ENCODE data around the gene CD300C. TPM values are rescaled to one million over a fixed set of nuclear protein-coding genes. Genes with fewer than 3 reads are reported as not detected.

Gene CD300C
- total RNA-seq, 3 donors from 2014 or later: not detected

DNA sequence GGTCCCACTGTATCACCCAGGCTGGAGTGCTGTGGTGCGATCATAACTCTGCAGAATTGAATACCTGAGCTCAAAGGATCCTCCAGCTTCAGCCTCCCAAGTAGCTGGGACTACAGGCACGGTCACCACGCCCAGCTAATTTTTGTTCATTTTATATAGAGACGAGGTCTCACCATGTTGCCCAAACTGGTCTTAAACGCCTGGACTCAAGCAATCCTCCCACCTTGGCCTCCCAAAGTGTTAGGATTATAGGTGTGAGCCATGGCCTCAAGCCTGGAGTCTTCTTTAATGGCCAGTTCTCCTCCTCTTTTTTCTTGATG is 15.1 kb downstream of the CD300C start:
- H3K4me1 Mint-ChIP-seq (ENCODE audit: low read depth): peaks cover 5% of the 10 kb centered on the region
- DNase-seq (no peak), ATAC-seq (no peak)
- no peaks in the 10 kb centered on the region for H3K9me3 Mint-ChIP-seq
- no peak overlapping the region for H3K4me3 Mint-ChIP-seq
- no peaks in the 10 kb centered on the region for H3K36me3 Mint-ChIP-seq (ENCODE audit: insufficient read depth)
- H3K27me3 Mint-ChIP-seq (ENCODE audit: low read depth): peaks cover 41% of the 10 kb centered on the region

DNA sequence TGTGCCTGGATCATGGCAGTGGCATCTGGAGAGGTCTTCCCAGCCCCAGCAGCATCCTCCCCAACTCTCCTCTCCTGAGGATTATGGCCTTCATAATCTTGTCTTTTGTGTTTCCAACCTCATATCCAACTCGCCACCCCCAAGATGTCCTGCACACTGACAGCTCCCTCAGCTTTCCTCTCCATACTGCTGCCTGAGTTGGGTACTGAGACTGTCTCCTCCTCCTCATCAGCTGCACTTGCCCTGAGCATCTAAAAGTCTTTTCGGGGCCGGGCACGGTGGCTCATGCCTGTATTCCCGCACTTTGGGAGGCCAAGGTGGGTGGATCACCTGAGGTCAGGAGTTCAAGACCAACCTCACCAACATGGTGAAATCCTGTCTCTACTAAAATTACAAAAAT is 16.7 kb downstream of the CD300C start:
- DNase-seq (no peak), ATAC-seq (no peak)
- H3K4me3 Mint-ChIP-seq: no peak overlapping the region
- H3K36me3 Mint-ChIP-seq (ENCODE audit: insufficient read depth): no peaks in the 10 kb centered on the region
- peaks cover 5% of the 10 kb centered on the region for H3K4me1 Mint-ChIP-seq (ENCODE audit: low read depth)
- H3K9me3 Mint-ChIP-seq: no peaks in the 10 kb centered on the region
- peaks cover 49% of the 10 kb centered on the region for H3K27me3 Mint-ChIP-seq (ENCODE audit: low read depth)

DNA sequence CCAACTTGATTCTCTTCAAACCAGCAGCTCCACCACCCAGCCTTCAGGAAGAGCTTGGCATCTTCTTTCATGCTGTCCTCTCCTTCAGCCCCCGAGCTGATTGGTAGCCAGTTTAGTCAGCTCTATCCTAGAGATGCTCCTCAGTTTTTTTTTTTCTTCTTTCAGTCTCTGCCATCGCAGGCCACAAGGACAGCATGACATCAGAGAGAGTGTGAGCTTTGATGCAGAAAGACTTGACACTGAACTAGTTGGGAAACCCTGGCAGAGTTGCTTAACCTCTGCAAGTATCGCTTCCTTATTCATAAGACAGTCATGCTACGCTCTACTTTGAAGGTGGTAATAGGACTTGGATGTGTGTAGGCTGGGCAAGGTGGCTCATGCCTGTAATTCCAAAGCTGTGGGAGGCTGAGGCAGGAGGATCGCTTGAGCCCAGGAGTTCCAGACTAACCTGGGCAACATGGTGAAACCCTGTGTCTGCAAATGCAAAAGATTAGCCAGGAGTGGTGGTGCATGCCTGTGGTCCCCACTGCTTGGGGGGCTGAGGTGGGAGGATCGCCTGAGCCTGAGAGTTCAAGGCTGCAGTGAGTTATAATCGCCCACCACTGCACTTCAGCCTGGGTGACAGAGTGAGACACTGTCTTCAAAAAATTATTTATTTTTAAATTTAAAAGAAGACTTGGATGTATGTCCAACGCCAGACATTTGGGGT is 17.3 kb downstream of the CD300C start:
- Mint-ChIP-seq H3K27me3 (ENCODE audit: low read depth) (peaks cover 46% of the 10 kb centered on the region), H3K4me3 (no peak overlapping the region), H3K9me3 (no peaks in the 10 kb centered on the region), H3K4me1 (ENCODE audit: low read depth) (peaks cover 5% of the 10 kb centered on the region), H3K36me3 (ENCODE audit: insufficient read depth) (no peaks in the 10 kb centered on the region)
- ATAC-seq: peak in 1 of 2 donors; percentile 32
- DNase-seq: no peak

DNA sequence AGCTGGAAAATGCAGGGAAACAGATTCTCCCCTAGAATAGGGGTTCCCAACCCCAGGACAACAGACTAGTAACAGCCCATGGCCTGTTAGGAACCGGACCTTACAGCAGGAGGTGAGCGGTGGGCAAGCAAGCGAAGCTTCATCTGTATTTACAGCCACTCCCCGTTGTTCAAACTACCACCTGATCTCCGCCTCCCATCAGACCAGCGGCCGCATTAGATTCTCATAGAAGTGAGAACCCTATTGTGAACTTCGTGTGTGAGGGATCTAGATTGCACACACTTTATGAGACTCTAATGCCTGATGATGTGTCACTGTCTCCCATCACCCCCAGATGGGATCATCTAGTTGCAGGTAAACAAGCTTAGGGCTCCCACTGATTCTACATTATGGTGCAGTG is 18.2 kb downstream of the CD300C start:
- Mint-ChIP-seq H3K9me3 (no peaks in the 10 kb centered on the region), H3K27me3 (ENCODE audit: low read depth) (peaks cover 41% of the 10 kb centered on the region), H3K36me3 (ENCODE audit: insufficient read depth) (no peaks in the 10 kb centered on the region), H3K4me1 (ENCODE audit: low read depth) (peaks cover 2% of the 10 kb centered on the region), H3K4me3 (no peak overlapping the region)
- DNase-seq: no peak
- no peak for ATAC-seq

DNA sequence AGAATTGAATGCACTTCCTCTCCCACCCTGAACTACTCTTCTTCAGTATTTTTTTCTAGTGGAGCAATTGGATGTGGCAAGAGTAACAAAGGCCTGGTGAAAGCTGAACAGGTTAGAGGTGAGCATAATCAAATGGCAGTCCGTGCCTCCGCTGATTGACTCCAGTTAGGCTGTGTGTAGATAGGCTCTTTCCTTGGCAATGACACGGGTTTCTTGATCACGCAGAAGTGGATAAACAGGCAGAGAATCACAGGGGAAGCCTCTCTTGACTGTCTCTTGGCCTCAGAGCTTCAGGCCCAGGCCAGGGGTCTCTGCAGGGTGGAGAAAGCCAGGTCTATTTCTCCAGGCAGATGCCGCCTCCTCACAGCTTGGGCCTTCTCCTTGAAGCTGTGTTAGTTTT is 18.8 kb downstream of the CD300C start:
- no peak for DNase-seq
- H3K4me1 Mint-ChIP-seq (ENCODE audit: low read depth): no peaks in the 10 kb centered on the region
- no peaks in the 10 kb centered on the region for H3K36me3 Mint-ChIP-seq (ENCODE audit: insufficient read depth)
- H3K27me3 Mint-ChIP-seq (ENCODE audit: low read depth): peaks cover 39% of the 10 kb centered on the region
- no peaks in the 10 kb centered on the region for H3K9me3 Mint-ChIP-seq
- no peak overlapping the region for H3K4me3 Mint-ChIP-seq
- ATAC-seq: no peak

DNA sequence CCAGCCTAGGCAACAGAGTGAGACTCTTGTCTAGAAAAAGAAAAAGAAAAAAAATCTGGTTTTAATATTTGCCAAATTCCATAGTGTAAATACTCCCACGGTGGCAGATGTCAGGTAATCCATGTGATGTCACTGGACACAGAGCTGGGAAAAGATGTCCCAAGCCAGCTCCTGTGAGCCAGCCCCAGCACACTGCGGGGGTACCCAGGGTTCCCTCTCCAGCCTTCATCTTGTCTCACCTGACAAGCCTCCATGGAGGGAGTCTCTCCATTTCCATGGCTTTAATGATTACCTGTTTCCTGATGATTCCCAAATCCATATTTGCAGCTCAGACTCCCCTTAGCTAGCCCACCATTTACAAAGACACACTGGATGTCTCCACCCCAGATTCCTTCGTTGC is 19.2 kb downstream of the CD300C start:
- ATAC-seq (no peak), DNase-seq (no peak)
- Mint-ChIP-seq H3K27me3 (ENCODE audit: low read depth) (peaks cover 40% of the 10 kb centered on the region), H3K9me3 (no peaks in the 10 kb centered on the region), H3K4me1 (ENCODE audit: low read depth) (peaks cover 2% of the 10 kb centered on the region), H3K4me3 (no peak overlapping the region), H3K36me3 (ENCODE audit: insufficient read depth) (no peaks in the 10 kb centered on the region)

DNA sequence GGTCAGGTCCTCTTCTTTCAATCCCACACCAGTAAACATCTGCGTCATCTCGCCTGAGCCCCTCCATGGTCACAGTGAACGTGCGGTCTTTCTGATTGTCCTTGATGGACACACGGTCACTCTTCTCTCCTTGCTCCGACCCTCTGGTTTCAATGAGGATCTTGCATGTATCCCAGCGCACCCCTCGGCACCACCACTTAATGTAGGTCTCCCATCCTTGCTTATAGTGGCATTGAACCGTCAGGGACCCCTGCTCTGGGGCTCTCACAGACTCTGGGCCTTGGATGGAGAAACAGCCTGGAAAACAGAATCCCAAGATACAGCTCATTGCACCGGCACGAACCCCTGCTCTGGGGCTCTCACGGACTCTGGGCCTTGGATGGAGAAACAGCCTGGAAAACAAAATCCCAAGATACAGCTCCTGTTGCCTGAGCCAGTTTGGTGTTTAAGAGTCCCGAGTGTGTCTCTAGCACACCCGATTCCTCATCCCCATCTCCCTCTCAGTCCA is 20.1 kb downstream of the CD300C start:
- Mint-ChIP-seq H3K9me3 (no peaks in the 10 kb centered on the region), H3K4me1 (ENCODE audit: low read depth) (peaks cover 8% of the 10 kb centered on the region), H3K4me3 (no peak overlapping the region), H3K36me3 (ENCODE audit: insufficient read depth) (no peaks in the 10 kb centered on the region), H3K27me3 (ENCODE audit: low read depth) (peaks cover 49% of the 10 kb centered on the region)
- ATAC-seq (no peak), DNase-seq (no peak)

DNA sequence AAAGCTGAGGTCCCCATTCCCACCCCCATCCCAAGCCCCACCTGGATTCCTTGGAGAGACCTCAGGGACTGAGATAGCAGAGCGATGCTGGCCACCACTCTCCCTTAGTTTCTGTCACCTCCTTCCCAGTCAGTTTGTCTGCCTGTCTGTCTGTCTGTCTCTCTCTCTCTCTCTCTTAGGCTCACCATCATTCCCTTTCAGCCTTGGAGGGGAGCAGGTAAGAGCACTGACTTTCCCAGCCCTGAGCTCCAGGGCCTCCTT is 20.5 kb downstream of the CD300C start:
- Mint-ChIP-seq H3K36me3 (ENCODE audit: insufficient read depth) (no peaks in the 10 kb centered on the region), H3K4me1 (ENCODE audit: low read depth) (peaks cover 10% of the 10 kb centered on the region), H3K27me3 (ENCODE audit: low read depth) (peaks cover 48% of the 10 kb centered on the region), H3K4me3 (no peak overlapping the region), H3K9me3 (no peaks in the 10 kb centered on the region)
- ATAC-seq (no peak), DNase-seq (no peak)

DNA sequence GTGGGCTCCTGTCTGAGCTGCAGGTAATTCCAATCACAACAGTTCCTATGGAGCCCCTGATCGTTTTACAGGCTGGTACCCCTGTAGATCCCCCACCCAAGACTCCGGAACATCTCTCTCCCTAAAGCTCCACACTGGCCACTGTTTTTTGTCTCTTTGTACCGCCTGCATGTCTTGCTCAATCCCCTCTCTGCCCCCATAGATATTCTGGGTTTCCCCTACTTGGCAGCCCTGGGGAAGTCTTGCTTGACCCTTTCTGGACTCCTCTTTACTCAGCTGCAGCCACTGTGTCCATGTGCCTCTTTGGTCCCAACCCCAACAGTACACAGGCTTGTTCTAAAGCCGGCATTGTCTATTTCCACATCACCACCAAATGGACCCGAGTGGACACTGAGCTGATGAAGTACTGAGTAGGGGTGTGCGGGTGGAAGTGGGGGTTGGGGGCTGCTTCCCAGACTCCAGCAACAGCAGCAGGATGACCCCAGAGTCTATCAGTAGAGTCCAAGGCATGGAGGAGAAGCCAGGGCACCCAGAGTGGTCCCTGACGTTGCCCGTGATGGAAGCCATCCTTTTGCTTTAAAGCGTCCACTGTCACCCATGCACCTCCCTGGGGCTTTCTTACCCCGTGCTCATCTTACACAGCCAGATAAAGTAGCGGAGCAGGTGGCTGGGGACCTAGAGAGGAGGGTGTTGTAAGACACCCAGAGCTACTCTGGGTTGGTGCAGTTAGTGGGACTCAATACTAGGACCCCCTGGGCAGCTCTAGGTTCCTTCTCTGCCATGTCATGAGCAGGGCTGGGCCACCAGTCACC is 21.1 kb downstream of the CD300C start:
- H3K36me3 Mint-ChIP-seq (ENCODE audit: insufficient read depth): no peaks in the 10 kb centered on the region
- peaks cover 14% of the 10 kb centered on the region for H3K4me1 Mint-ChIP-seq (ENCODE audit: low read depth)
- DNase-seq (no peak), ATAC-seq (no peak)
- no peak overlapping the region for H3K4me3 Mint-ChIP-seq
- H3K9me3 Mint-ChIP-seq: no peaks in the 10 kb centered on the region
- peaks cover 49% of the 10 kb centered on the region for H3K27me3 Mint-ChIP-seq (ENCODE audit: low read depth)

DNA sequence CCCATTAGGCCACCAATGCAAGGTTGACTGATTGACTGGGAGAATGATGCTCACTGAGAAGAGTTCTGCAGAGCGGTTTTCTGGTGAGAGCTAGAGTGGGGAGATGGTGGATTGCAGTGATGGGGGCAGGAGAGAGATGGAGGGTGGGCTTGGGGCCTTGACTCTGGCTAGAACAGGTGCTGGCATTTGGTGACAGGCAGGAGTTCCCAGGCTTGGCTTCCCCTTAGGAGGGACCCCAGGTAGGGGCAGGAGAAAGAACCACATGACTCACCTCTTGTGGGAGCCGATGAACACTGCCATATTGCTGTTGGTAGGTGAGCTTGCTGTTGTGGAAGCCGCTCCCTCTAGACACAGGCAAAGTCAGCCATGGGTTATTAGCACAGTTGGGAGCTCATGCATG is 22.6 kb downstream of the CD300C start:
- no peak overlapping the region for H3K4me3 Mint-ChIP-seq
- DNase-seq: no peak
- H3K9me3 Mint-ChIP-seq: peaks cover 4% of the 10 kb centered on the region
- no peak for ATAC-seq
- no peaks in the 10 kb centered on the region for H3K36me3 Mint-ChIP-seq (ENCODE audit: insufficient read depth)
- peaks cover 46% of the 10 kb centered on the region for H3K27me3 Mint-ChIP-seq (ENCODE audit: low read depth)
- H3K4me1 Mint-ChIP-seq (ENCODE audit: low read depth): peaks cover 16% of the 10 kb centered on the region

DNA sequence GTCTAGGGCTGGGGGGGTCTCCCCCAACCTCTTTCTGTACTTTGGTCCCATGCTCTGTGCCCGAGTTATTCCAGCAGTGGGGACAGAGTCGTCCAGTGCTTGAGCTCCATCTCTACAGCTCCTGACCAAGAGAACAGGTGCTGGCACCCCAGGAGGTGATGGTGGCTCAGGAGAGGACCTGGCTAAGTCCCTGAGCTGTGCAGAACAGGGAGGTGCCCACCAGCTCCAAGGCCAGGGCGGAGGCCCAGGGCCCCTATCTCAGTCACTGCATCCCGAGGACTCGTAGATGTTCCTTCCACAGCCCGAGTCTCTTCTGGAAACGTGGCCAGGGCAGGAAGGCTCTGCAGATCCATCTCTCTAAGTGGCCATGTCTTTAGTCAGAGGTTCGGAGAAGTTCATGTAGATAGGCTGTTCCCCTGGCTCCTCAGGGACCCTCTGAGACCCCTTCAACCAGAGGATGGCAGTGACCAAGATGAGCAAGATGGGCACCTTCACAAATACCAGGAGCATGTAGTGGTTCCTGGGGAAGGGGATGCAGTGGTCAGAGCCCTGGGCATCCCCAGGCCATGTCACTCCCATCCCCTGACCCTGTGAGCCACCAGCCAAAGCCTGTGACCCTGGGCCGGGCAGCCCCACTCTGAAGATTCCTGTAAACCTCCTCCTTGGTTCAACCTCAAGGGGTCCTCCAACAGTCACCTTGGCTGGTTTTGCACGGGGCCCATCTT is 23.4 kb downstream of the CD300C start:
- H3K9me3 Mint-ChIP-seq: peaks cover 11% of the 10 kb centered on the region

DNA sequence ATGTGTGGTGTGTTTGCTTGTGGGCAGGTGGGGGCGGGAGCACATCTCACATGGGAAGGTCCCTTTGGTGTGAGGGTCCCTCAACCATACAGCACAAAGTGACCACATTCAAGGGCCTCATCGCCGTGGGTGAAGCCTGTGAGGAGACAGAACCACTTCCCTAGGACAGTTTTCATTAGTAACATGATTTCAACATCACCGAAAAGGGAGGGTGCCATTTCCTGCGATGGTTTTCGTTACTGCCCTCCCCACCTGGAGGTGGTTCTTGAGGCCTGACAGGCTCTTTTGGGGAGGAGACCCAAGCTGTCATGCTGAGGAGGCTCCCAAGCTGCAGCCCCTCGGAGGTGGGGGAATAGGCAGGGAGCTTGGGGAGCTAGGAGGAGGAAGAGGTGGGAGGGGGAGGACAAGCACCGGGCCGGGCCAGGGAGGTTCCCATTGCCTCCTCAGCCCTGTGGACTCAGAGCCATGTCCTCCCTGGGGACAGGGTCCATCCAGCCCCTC is 24.2 kb downstream of the CD300C start:
- DNase-seq (no peak), ATAC-seq (peak in 1 of 2 donors; percentile 5)
- Mint-ChIP-seq H3K4me3 (no peak overlapping the region), H3K27me3 (ENCODE audit: low read depth) (peaks cover 51% of the 10 kb centered on the region), H3K9me3 (peaks cover 11% of the 10 kb centered on the region), H3K36me3 (ENCODE audit: insufficient read depth) (no peaks in the 10 kb centered on the region), H3K4me1 (ENCODE audit: low read depth) (peaks cover 16% of the 10 kb centered on the region)

More for the DNA sequence above, 23.4 kb downstream of the CD300C start:
- no peaks in the 10 kb centered on the region for H3K36me3 Mint-ChIP-seq (ENCODE audit: insufficient read depth)
- no peak for DNase-seq
- H3K27me3 Mint-ChIP-seq (ENCODE audit: low read depth): peaks cover 48% of the 10 kb centered on the region
- ATAC-seq: no peak
- H3K4me3 Mint-ChIP-seq: no peak overlapping the region
- H3K4me1 Mint-ChIP-seq (ENCODE audit: low read depth): peaks cover 16% of the 10 kb centered on the region

DNA sequence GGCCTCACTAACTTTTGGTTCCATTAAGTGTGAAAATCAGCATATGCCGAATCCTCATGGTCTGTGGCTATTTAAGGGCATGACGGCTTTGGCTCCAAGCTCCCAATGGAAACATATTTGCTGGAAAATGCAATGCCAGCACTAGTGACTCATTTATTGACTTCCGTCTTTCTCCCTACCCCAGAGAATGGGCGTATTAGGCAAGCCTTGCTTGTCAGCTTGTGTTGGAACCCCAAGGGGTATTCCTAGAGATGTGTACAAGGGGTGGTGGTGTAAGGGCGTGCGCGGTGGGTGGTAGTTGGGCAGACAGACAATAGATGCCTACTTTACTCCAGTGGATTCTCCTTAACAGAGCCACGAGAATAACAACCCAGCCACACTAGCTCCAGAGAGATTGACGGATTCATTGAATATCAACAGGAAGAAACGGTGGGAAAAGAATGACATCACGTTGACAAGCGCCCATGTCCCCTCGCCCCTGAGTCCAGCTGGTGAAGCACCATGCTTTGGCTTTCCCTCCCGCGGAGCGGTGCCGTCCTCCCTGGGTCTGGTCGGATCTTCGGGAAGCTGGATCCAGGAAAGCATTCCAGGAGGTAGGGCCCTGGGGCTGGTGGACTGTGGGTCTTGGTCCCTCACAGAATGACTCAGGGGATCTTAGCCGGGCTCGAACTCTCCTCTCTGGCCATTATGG is 25.0 kb downstream of the CD300C start:
- peaks cover 48% of the 10 kb centered on the region for H3K27me3 Mint-ChIP-seq (ENCODE audit: low read depth)
- no peaks in the 10 kb centered on the region for H3K36me3 Mint-ChIP-seq (ENCODE audit: insufficient read depth)
- H3K9me3 Mint-ChIP-seq: peaks cover 11% of the 10 kb centered on the region
- no peak for ATAC-seq
- DNase-seq: no peak
- peaks cover 16% of the 10 kb centered on the region for H3K4me1 Mint-ChIP-seq (ENCODE audit: low read depth)
- H3K4me3 Mint-ChIP-seq: no peak overlapping the region

DNA sequence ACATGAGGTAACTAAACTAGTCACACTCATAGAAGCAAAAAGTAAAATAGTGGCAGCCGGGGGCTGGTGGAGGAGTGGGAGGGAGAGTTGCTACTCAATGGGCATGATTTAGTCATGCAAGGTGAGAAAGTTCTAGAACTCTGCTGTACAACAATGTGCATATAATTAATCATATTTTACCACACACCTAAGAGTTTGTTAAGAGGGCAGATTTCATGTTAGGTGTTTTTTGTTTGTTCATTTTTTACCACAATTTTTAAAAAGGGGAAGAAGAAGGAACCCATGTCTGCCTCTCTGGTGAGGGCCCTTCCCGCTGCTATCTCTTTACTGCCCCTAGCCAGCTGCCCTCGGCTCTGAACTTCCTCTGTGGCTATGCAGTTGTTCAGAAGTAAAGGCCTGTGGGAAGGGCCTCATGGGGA is 25.9 kb downstream of the CD300C start:
- H3K27me3 Mint-ChIP-seq (ENCODE audit: low read depth): peaks cover 41% of the 10 kb centered on the region
- ATAC-seq (peak; percentile 75 to 78), DNase-seq (no peak)
- no peak overlapping the region for H3K4me3 Mint-ChIP-seq
- peaks cover 11% of the 10 kb centered on the region for H3K9me3 Mint-ChIP-seq
- peaks cover 16% of the 10 kb centered on the region for H3K4me1 Mint-ChIP-seq (ENCODE audit: low read depth)
- H3K36me3 Mint-ChIP-seq (ENCODE audit: insufficient read depth): no peaks in the 10 kb centered on the region
